Trophoblast cell (in vitro differentiated cells and primary cell): ENCODE data around the gene C9orf78.
"Not testable (repeated sequence)": the region's sequence is repeated elsewhere in the genome, so short reads cannot be mapped to it uniquely, and the experiment has no call there.

ENCODE experiments used
- DNase-seq, 2 donors: peaks; one replicate each; pipeline ENCODE4 v3.0.0-alpha.2; 2016
- H2AFZ ChIP-seq: 2 replicates; pipeline ENCODE4 v1.6.1; 2013; ENCODE audit warnings: low read length, moderate library complexity, mild to moderate bottlenecking; ENCODE audit not compliant: insufficient read depth, poor library complexity
- H2AK5ac ChIP-seq: 2 replicates; pipeline ENCODE4 v1.6.1; 2013; ENCODE audit warnings: mild to moderate bottlenecking, low read length
- H2BK120ac ChIP-seq: 2 replicates; pipeline ENCODE4 v1.6.1; 2013; ENCODE audit warnings: low read length, mild to moderate bottlenecking, moderate library complexity; ENCODE audit not compliant: insufficient read depth, poor library complexity
- H2BK12ac ChIP-seq: 2 replicates; pipeline ENCODE4 v1.6.1; 2013; ENCODE audit warnings: mild to moderate bottlenecking, low read length, moderate library complexity
- H2BK5ac ChIP-seq: 2 replicates; pipeline ENCODE4 v1.6.1; 2013; ENCODE audit warnings: low read length, low read depth, moderate library complexity, mild to moderate bottlenecking; ENCODE audit not compliant: poor library complexity
- H3K14ac ChIP-seq: 2 replicates; pipeline ENCODE4 v1.6.1; 2013; ENCODE audit warnings: mild to moderate bottlenecking, low read length
- H3K18ac ChIP-seq: 2 replicates; pipeline ENCODE4 v1.6.1; 2013; ENCODE audit warnings: mild to moderate bottlenecking, low read length
- H3K23ac ChIP-seq: 2 replicates; pipeline ENCODE4 v1.6.1; 2013; ENCODE audit warnings: low read length
- H3K27ac ChIP-seq: 2 replicates; pipeline ENCODE4 v1.5.1; 2013; ENCODE audit warnings: low read depth, mild to moderate bottlenecking, inconsistent platforms, low read length, moderate library complexity
- H3K27me3 ChIP-seq: 2 replicates; pipeline ENCODE4 v1.6.1; 2013; ENCODE audit warnings: inconsistent platforms, mild to moderate bottlenecking, low read length, moderate library complexity; ENCODE audit not compliant: insufficient read depth
- H3K36me3 ChIP-seq, 2 experiments: 1 replicate in 1 of 2; 2 replicates in 1 of 2; pipeline ENCODE4 v1.6.1; 2013; ENCODE audit warnings: low read length in 2 of 2, mild to moderate bottlenecking in 2 of 2, moderate library complexity in 1 of 2; ENCODE audit not compliant: insufficient read depth in 2 of 2, control insufficient read depth in 1 of 2
- H3K4ac ChIP-seq: 2 replicates; pipeline ENCODE4 v1.6.1; 2013; ENCODE audit warnings: low read depth, mild to moderate bottlenecking, low read length, moderate library complexity
- H3K4me1 ChIP-seq, 2 experiments: 1 replicate in 1 of 2; 2 replicates in 1 of 2; pipeline ENCODE4 v1.6.1; 2013; ENCODE audit warnings: low read length in 2 of 2, mild to moderate bottlenecking in 2 of 2, moderate library complexity in 1 of 2; ENCODE audit not compliant: insufficient read depth in 2 of 2, control insufficient read depth in 1 of 2
- H3K4me2 ChIP-seq: 2 replicates; pipeline ENCODE4 v1.6.1; 2013; ENCODE audit warnings: inconsistent platforms, mild to moderate bottlenecking, low read length, moderate library complexity
- H3K4me3 ChIP-seq: 2 replicates; pipeline ENCODE4 v1.5.1; 2013; ENCODE audit warnings: mild to moderate bottlenecking, low read depth, low read length, inconsistent platforms
- H3K79me1 ChIP-seq: one replicate; pipeline ENCODE4 v1.6.1; 2013; ENCODE audit warnings: low read length
- H3K79me2 ChIP-seq: 2 replicates; pipeline ENCODE4 v1.6.1; 2013; ENCODE audit warnings: low read length, mild to moderate bottlenecking; ENCODE audit not compliant: control insufficient read depth, insufficient read depth, poor library complexity
- H3K9ac ChIP-seq: 2 replicates; pipeline ENCODE4 v1.6.1; 2013; ENCODE audit warnings: mild to moderate bottlenecking, low read length
- H3K9me3 ChIP-seq: 2 replicates; pipeline ENCODE4 v1.6.1; 2013; ENCODE audit warnings: low read depth, mild to moderate bottlenecking, control low read depth, inconsistent platforms, low read length; ENCODE audit not compliant: insufficient read depth
- H4K12ac ChIP-seq: 2 replicates; pipeline ENCODE4 v1.6.1; 2013; ENCODE audit warnings: low read depth, mild to moderate bottlenecking, low read length, moderate library complexity
- H4K8ac ChIP-seq: 2 replicates; pipeline ENCODE4 v1.6.1; 2013; ENCODE audit warnings: low read depth, mild to moderate bottlenecking, low read length, moderate library complexity
- H4K91ac ChIP-seq: one replicate; pipeline ENCODE4 v1.6.1; 2013; ENCODE audit warnings: low read depth, mild to moderate bottlenecking, low read length, moderate library complexity
- WGBS: extraction: QIAGEN DNeasy Blood & Tissue Kit; methylation state at CpG from one replicate; pipeline ENCODE4 v1.1.7; 2013; ENCODE audit warnings: missing lambda C conversion rate; ENCODE audit not compliant: insufficient read length, insufficient coverage; ENCODE audit errors: extremely low coverage; 5-methylcytosine and 5-hydroxymethylcytosine counted together

C9orf78 gene

GRCh38 chr9:129802833-129803675 is 32.0 kb downstream of the C9orf78 start, which contains the start of gene TOR1B:
TOR1B (plus strand) TSS chr9:129803184; CDS start chr9:129803213, 29 bp downstream.
- no peaks in the 10 kb centered on the region for H3K9me3 ChIP-seq
- WGBS, result no CpG with 5 or more reads among the region's 93 CpGs
- peaks cover 3% of the 10 kb centered on the region for H3K79me2 ChIP-seq
- H3K23ac ChIP-seq, result no peak within 1 kb of the TSS
- H3K9ac ChIP-seq, result peak within 1 kb of the TSS; percentile 31
- H2BK120ac ChIP-seq, result peak within 1 kb of the TSS; percentile 23
- H4K91ac ChIP-seq, result peak within 1 kb of the TSS; percentile 3
- H4K12ac ChIP-seq, result peak within 1 kb of the TSS; percentile 36
- peak within 1 kb of the TSS; percentile 55 for H2AFZ ChIP-seq
- H3K36me3 ChIP-seq, result peaks cover 9 to 14% of the 10 kb centered on the region in 2 experiments
- peak within 1 kb of the TSS; percentile 67 for H4K8ac ChIP-seq
- H2BK12ac ChIP-seq, result peak within 1 kb of the TSS; percentile 15
- no peaks in the 10 kb centered on the region for H3K27me3 ChIP-seq
- peak within 1 kb of the TSS; percentile 50 for H3K14ac ChIP-seq
- H3K79me1 ChIP-seq, result peaks cover 2% of the 10 kb centered on the region
- H3K18ac ChIP-seq, result peak within 1 kb of the TSS; percentile 48
- H3K4me1 ChIP-seq, result peaks cover 5% of the 10 kb centered on the region in 2 experiments
- DNase-seq, result peak; percentile 96 to 98
- H3K4me3 ChIP-seq, result peak within 1 kb of the TSS; percentile 99
- H3K4ac ChIP-seq, result peak within 1 kb of the TSS; percentile 39
- H2BK5ac ChIP-seq, result no peak within 1 kb of the TSS
- H3K4me2 ChIP-seq, result peak within 1 kb of the TSS; percentile 85
- no peak within 1 kb of the TSS for H3K27ac ChIP-seq
- H2AK5ac ChIP-seq, result no peak within 1 kb of the TSS

GRCh38 chr9:129801504-129801903 is 33.6 kb downstream of the C9orf78 start:
- H3K36me3 ChIP-seq, result peaks cover 2 to 5% of the 10 kb centered on the region in 2 experiments
- H2BK12ac ChIP-seq, result no peak overlapping the region
- peaks cover 2% of the 10 kb centered on the region for H3K79me1 ChIP-seq
- no peak overlapping the region for H3K27ac ChIP-seq
- no peak overlapping the region for H4K91ac ChIP-seq
- no peak overlapping the region for H4K8ac ChIP-seq
- H3K79me2 ChIP-seq, result peaks cover 3% of the 10 kb centered on the region
- no peak overlapping the region for H3K4me3 ChIP-seq
- no peaks in the 10 kb centered on the region for H3K9me3 ChIP-seq
- H4K12ac ChIP-seq, result no peak overlapping the region
- no peak overlapping the region for H3K4me2 ChIP-seq
- no CpG with 5 or more reads among the region's 17 CpGs for WGBS
- H3K4me1 ChIP-seq, result peaks cover 5% of the 10 kb centered on the region in 2 experiments
- H2AFZ ChIP-seq, result no peak overlapping the region
- no peak overlapping the region for H2BK120ac ChIP-seq
- no peak overlapping the region for H3K9ac ChIP-seq
- no peak for DNase-seq
- no peak overlapping the region for H3K18ac ChIP-seq
- H3K14ac ChIP-seq, result no peak overlapping the region
- no peak overlapping the region for H3K4ac ChIP-seq
- no peak overlapping the region for H2BK5ac ChIP-seq
- H3K23ac ChIP-seq, result no peak overlapping the region
- no peaks in the 10 kb centered on the region for H3K27me3 ChIP-seq
- peak overlapping the region; percentile 47 for H2AK5ac ChIP-seq

GRCh38 chr9:129798973-129799372 is 36.1 kb downstream of the C9orf78 start:
- H4K12ac ChIP-seq, result no peak overlapping the region
- no peak overlapping the region for H2BK5ac ChIP-seq
- H3K79me2 ChIP-seq, result peaks cover 3% of the 10 kb centered on the region
- no peaks in the 10 kb centered on the region for H3K9me3 ChIP-seq
- H2AK5ac ChIP-seq, result no peak overlapping the region
- DNase-seq, result no peak
- peaks cover 4 to 5% of the 10 kb centered on the region in 2 experiments for H3K4me1 ChIP-seq
- no peak overlapping the region for H3K4me3 ChIP-seq
- H3K36me3 ChIP-seq, result no peaks in the 10 kb centered on the region
- no peak overlapping the region for H4K91ac ChIP-seq
- H3K4ac ChIP-seq, result no peak overlapping the region
- no peak overlapping the region for H3K18ac ChIP-seq
- H4K8ac ChIP-seq, result no peak overlapping the region
- no peak overlapping the region for H2BK12ac ChIP-seq
- no peak overlapping the region for H2BK120ac ChIP-seq
- no peak overlapping the region for H3K9ac ChIP-seq
- no peaks in the 10 kb centered on the region for H3K27me3 ChIP-seq
- WGBS, result no CpG with 5 or more reads among the region's 6 CpGs
- no peak overlapping the region for H3K14ac ChIP-seq
- H3K4me2 ChIP-seq, result no peak overlapping the region
- no peak overlapping the region for H3K23ac ChIP-seq
- H3K79me1 ChIP-seq, result peaks cover 2% of the 10 kb centered on the region
- H2AFZ ChIP-seq, result no peak overlapping the region
- no peak overlapping the region for H3K27ac ChIP-seq

- H2BK5ac ChIP-seq, H3K4me3 ChIP-seq, H2AK5ac ChIP-seq, H3K9me3 ChIP-seq, H3K27ac ChIP-seq, H3K79me2 ChIP-seq, H3K36me3 ChIP-seq, H4K12ac ChIP-seq, H2BK12ac ChIP-seq, H4K91ac ChIP-seq, H3K27me3 ChIP-seq, H3K4me1 ChIP-seq, DNase-seq, H2AFZ ChIP-seq, H3K4me2 ChIP-seq, H3K9ac ChIP-seq, H3K23ac ChIP-seq, H3K18ac ChIP-seq, H3K14ac ChIP-seq, H4K8ac ChIP-seq, H2BK120ac ChIP-seq, H3K4ac ChIP-seq, H3K79me1 ChIP-seq: not testable (repeated sequence)
- WGBS, result no CpG with 5 or more reads among the region's 2 CpGs
Observed at GRCh38 chr9:129796029-129796428, 39.0 kb downstream of the C9orf78 start.
